PFSK-1 (cell line): ENCODE measurements around the gene VPS9D1.

Experiments
- FOXP2 ChIP-seq: optimal IDR thresholded peaks from 2 replicates; pipeline ENCODE3; 2011; ENCODE audit warnings: borderline replicate concordance, control low read depth, inconsistent platforms; ENCODE audit not compliant: insufficient read depth; ENCODE audit errors: extremely low read length, extremely low read depth
- POLR2AphosphoS5 ChIP-seq: IDR thresholded peaks from 2 replicates; pipeline ENCODE4 v1.6.1; 2012; ENCODE audit warnings: low read depth, mild to moderate bottlenecking, control low read depth, low read length, moderate library complexity
- REST ChIP-seq, 2 experiments: IDR thresholded peaks; 2 replicates each; pipeline versions ENCODE4 v1.6.1 to v1.8.0; 2011 to 2012; ENCODE audit warnings: low read depth in 2 of 2, low read length in 2 of 2, control low read depth in 1 of 2, inconsistent platforms in 1 of 2, mild to moderate bottlenecking in 1 of 2, moderate library complexity in 1 of 2; ENCODE audit not compliant: insufficient read depth in 1 of 2
- SIN3A ChIP-seq: IDR thresholded peaks from 2 replicates; pipeline ENCODE4 v1.6.1; 2012; ENCODE audit warnings: mild to moderate bottlenecking, low read length, moderate library complexity, borderline replicate concordance; ENCODE audit not compliant: insufficient read depth
- TAF1 ChIP-seq: IDR thresholded peaks from 2 replicates; pipeline ENCODE4 v1.6.1; 2012; ENCODE audit warnings: low read length, control low read depth, borderline replicate concordance; ENCODE audit not compliant: insufficient read depth

VPS9D1 gene

GRCh38 chr16:89691231-89691985 is 29.3 kb downstream of the VPS9D1 start:
- TF ChIP-seq FOXP2 (no peak), REST (IDR thresholded peaks at IDR 0.05; ENCODE audit: insufficient read depth in 1 of 2, low read depth in 2 of 2, low read length in 2 of 2) (no peak)

GRCh38 chr16:89690392-89690901 is 30.3 kb downstream of the VPS9D1 start:
- TF ChIP-seq FOXP2 (no peak), REST (IDR thresholded peaks at IDR 0.05; ENCODE audit: insufficient read depth in 1 of 2, low read depth in 2 of 2, low read length in 2 of 2) (no peak), TAF1 (no peak), SIN3A (no peak)

GRCh38 chr16:89689142-89689541 is 31.6 kb downstream of the VPS9D1 start:
- TF ChIP-seq SIN3A (no peak), FOXP2 (no peak), REST (IDR thresholded peaks at IDR 0.05; ENCODE audit: insufficient read depth in 1 of 2, low read depth in 2 of 2, low read length in 2 of 2) (no peak), POLR2AphosphoS5 (no peak), TAF1 (no peak)

- TF ChIP-seq TAF1: no peak
- TF ChIP-seq FOXP2: no peak
- no peak for TF ChIP-seq REST (IDR thresholded peaks at IDR 0.05; ENCODE audit: insufficient read depth in 1 of 2, low read depth in 2 of 2, low read length in 2 of 2)
- TF ChIP-seq SIN3A: no peak
- no peak for TF ChIP-seq POLR2AphosphoS5
Measured at GRCh38 chr16:89688395-89688794, 32.3 kb downstream of the VPS9D1 start.
